Measurements from ENCODE around the gene KRTAP10-9.
"Not testable (repeated sequence)": the region's sequence is repeated elsewhere in the genome, so short reads cannot be mapped to it uniquely, and the experiment has no call there.

The KRTAP10-9 gene

DNA sequence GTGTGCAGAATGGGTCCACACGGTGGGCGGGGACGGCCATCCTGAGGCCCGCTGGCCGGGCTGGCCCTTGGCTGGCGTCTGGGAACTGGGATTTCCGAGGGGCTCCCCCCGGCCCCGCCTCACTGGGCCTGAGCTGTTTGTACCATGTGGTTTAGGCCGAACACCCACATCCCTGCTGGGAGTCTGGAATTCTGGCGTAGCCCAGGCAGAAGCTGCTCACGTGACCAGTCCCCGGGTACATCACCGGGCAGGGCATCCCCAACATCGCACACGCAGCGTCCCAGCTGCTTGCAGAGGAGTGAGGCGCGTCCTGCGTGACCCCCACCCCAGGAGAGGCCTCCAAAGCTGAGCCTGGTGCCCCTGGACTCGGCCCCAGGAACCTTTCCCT, 24.4 kb upstream of the KRTAP10-9 start:
- in situ Hi-C loops (cut with MboI; ENCODE audit: low sequenced_read_pairs, unreplicated experiment), result no loop called here
- TF ChIP-seq, protein P1, sequence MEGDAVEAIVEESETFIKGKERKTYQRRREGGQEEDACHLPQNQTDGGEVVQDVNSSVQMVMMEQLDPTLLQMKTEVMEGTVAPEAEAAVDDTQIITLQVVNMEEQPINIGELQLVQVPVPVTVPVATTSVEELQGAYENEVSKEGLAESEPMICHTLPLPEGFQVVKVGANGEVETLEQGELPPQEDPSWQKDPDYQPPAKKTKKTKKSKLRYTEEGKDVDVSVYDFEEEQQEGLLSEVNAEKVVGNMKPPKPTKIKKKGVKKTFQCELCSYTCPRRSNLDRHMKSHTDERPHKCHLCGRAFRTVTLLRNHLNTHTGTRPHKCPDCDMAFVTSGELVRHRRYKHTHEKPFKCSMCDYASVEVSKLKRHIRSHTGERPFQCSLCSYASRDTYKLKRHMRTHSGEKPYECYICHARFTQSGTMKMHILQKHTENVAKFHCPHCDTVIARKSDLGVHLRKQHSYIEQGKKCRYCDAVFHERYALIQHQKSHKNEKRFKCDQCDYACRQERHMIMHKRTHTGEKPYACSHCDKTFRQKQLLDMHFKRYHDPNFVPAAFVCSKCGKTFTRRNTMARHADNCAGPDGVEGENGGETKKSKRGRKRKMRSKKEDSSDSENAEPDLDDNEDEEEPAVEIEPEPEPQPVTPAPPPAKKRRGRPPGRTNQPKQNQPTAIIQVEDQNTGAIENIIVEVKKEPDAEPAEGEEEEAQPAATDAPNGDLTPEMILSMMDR (IDR thresholded peaks at IDR 0.05; ENCODE audit: borderline replicate concordance, control extremely low read depth, extremely low read depth, insufficient read depth, missing control alignments), result no peak
- DNase-seq (ENCODE audit: low spot score), result no peak

DNA sequence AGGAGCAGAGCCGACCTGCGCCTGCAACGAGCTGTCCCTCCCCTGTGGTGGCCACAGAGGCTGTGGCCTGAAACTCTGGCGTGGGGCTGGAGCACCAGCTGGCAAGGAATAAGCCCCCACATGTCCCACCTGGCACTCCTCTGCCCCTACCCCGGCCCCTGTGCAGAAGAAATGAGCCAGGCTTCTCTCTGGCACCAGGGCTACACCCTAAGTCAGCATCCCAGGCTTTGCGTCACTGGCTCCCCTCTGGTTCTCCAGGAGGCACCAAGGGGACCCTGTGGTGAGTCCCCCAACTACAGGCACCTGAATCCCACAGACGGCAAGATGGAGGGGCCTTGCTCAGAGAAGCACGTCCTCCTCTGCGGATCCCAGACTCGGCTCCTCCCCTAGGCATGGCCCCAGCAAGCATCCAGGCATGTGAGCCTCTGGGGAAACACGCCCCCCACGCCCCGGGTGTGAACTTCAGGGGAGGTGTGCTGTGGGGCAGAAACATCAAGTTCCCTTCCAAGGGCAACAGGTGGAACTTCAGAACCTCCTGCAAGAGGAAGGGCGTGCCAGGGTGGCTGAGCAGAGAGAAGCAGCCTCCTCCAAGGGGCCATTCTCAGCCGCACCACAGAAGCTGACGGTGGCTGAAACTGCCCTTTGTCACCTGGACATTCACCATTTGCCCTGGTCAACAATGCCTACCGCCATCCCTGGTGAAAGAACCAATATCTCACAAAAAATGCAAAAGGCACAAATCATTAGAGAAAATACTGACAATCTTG, 23.6 kb upstream of the KRTAP10-9 start:
- in situ Hi-C loops (cut with MboI; ENCODE audit: low sequenced_read_pairs, unreplicated experiment), result no loop called here
- TF ChIP-seq, protein P1 (IDR thresholded peaks at IDR 0.05; ENCODE audit: borderline replicate concordance, control extremely low read depth, extremely low read depth, insufficient read depth, missing control alignments), result no peak
- DNase-seq (ENCODE audit: low spot score), result no peak

DNA sequence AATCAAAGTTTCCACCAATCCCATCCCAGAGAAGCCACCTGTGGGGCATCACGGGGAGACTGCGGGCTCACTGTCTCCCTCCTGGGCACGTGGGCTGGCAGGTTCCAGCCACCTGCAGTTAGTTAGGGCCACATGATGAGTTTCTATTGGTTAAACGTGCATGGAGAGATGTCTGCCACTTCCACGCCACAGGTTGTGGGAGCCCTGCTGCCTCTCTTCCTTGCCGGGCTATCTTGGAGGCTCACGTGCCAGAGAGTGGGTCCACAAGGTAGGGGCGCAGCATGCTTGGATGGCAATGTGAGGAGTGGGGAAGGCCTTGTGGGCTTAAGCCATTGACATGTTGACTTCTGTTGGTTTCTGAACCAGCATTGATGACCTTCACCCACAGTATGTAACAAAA, 23.0 kb upstream of the KRTAP10-9 start:
- in situ Hi-C loops (cut with MboI; ENCODE audit: low sequenced_read_pairs, unreplicated experiment), result no loop called here
- TF ChIP-seq, protein P1 (IDR thresholded peaks at IDR 0.05; ENCODE audit: borderline replicate concordance, control extremely low read depth, extremely low read depth, insufficient read depth, missing control alignments), result no peak
- no peak for DNase-seq (ENCODE audit: low spot score)

DNA sequence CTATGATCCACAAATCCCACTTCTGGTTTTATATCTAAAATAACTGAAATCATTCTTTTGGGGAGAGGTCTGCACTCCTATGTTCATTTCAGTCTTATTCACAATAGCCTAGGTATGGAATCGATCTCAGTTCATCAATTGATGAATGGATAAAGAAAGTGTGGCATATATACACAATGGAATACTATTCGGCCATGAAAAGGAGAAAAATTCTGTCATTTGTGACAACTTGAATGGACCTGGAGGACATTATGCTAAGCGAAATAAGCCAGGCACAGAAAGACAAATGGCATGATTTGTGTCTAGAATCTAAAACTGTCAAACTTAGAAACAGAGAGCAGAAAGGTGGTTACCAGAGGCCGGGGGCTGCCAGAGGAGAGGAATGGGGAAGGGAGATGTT, 20.4 kb upstream of the KRTAP10-9 start:
- TF ChIP-seq, protein P1 (IDR thresholded peaks at IDR 0.05; ENCODE audit: borderline replicate concordance, control extremely low read depth, extremely low read depth, insufficient read depth, missing control alignments), result no peak

DNA sequence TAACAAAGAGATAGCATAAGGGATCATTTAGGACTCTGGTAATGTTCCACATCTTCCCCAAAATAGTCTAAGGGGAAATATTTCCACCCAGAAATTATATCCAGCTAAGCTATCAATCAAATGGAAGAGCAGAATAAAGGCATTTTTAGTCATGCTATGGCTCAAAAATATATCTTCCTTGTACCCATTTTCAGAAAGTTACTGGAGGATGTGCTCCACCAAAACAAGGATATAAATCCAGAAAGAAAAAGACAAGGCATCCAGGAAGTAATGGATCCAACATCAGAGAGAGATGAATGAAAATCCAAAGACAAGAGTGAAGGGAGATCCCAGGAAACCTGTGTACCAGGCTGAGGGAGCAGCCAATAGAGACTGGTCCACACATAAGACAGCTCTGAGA, 17.7 kb upstream of the KRTAP10-9 start:
- in situ Hi-C loops (cut with MboI; ENCODE audit: low sequenced_read_pairs, unreplicated experiment), result no loop called here
- DNase-seq (ENCODE audit: low spot score), result no peak
- TF ChIP-seq, protein P1 (IDR thresholded peaks at IDR 0.05; ENCODE audit: borderline replicate concordance, control extremely low read depth, extremely low read depth, insufficient read depth, missing control alignments), result no peak

More for the DNA sequence above, 20.4 kb upstream of the KRTAP10-9 start:
- DNase-seq (ENCODE audit: low spot score), result no peak
- in situ Hi-C loops (cut with MboI; ENCODE audit: low sequenced_read_pairs, unreplicated experiment), result no loop called here

DNA sequence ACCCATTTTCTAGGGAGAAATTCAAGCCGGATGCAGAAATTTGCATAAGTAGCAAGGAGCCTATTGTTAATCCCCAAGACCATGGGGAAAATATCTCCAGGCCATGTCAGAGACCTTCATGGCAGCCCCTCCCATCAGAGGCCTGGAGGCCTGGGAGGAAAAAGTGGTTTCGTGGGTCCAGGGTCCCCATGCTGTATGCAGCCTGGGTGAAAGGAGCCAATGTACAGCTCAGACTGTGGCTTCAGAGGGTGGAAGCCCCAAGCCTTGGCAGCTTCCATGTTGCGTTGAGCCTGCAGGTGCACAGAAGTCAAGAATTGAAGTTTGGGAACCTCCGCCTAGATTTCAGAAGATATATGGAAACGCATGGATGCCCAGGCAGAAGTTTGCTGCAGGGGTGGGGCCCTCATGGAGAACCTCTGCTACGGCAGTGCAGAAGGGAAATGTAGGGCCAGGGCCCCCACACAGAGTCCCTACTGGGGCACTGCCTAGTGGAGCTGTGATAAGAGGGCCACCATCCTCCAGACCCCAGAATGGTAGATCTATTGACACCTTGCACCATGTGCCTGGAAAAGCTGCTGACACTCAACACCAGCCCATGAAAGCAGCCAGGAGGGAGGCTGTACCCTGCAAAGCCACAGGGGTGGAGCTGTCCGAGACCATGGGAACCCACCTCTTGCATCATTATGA, 16.6 kb upstream of the KRTAP10-9 start:
- in situ Hi-C loops (cut with MboI; ENCODE audit: low sequenced_read_pairs, unreplicated experiment); DNase-seq (ENCODE audit: low spot score): not testable (repeated sequence)

DNA sequence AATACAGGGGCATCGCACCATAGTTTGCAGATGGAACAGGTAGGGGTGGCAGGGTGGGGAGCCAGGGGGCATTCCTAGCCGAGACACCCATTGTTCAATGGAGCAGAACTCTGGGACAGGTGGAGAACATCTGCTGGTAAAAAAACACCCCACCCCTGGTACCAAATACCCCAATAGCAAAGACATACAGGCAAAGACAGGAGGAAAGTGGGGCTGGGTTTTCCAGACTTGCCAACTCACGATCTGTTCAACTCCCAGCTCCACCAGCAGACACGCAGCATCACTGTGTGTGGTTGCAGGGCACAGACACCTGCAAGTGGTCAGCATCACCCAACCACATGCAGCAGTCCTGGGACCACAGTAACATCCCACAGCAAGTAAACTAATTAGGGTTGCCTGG, 15.3 kb upstream of the KRTAP10-9 start:
- in situ Hi-C loops (cut with MboI; ENCODE audit: low sequenced_read_pairs, unreplicated experiment), result no loop called here
- TF ChIP-seq, protein P1 (IDR thresholded peaks at IDR 0.05; ENCODE audit: borderline replicate concordance, control extremely low read depth, extremely low read depth, insufficient read depth, missing control alignments), result no peak
- DNase-seq (ENCODE audit: low spot score), result no peak
